ENCODE data around the gene REELD1.

The REELD1 gene

GRCh38 chr4:146224326-146224966 is 10.1 kb downstream of the REELD1 start:
- DNase-seq (ENCODE audit: low read depth in 2 of 2): no peak

DNA sequence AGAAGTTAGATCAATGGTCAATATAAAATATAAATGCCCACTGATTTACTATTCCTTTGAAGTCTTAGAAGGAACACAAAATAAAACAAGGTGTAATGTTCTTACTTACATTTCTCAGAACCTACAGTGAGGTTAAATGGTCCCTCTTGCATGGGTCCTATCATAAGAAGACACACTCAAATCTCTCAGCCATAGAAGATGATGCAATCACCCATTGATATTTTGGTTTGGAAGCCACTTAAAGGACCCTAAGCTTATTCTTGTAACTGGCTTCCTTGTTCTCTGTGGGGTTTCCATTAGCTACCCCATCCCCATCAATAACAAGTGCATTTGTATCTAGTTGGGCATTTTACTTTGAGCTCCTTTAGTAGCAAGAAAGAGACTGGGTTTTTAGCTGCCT is 15.1 kb downstream of the REELD1 start:
- DNase-seq (ENCODE audit: low read depth in 2 of 2): no peak

DNA sequence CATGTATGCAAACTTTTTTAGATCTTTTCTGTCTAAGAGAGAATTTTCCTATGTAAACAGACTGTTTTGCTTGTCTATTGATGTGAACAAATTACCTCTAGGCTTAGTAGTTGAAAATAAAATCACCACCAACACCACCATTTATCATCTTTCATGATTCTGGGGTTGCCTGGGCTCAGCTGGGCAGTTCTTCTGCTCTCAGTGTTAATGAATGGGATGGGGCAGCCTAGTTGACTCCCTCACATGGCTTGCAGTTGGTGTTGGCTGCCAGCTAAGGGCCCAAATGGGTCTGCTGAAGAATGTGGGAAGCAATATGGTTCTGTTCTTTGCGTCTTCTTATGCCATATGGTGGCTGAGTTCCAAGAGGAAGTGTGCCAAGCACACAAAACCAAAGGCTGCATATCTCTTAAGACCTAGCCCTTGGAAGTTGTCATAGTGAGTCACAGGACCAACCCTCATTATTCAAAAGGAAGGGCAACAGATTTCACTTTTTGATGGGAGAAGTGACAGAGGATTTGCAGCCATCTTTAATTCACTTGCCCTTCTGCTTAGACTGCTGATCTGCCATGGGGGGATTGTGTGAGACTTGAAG is 17.9 kb downstream of the REELD1 start:
- no peak for DNase-seq (ENCODE audit: low read depth in 2 of 2)

GRCh38 chr4:146235654-146236177 is 21.4 kb downstream of the REELD1 start:
- no peak for DNase-seq (ENCODE audit: low read depth in 2 of 2)

- DNase-seq (ENCODE audit: low read depth in 2 of 2): no peak
Observed at GRCh38 chr4:146236216-146236615, 21.9 kb downstream of the REELD1 start.

- DNase-seq (ENCODE audit: low read depth in 2 of 2): no peak
Observed at GRCh38 chr4:146237092-146237491, 22.8 kb downstream of the REELD1 start.

- no peak for DNase-seq (ENCODE audit: low read depth in 2 of 2)
Observed at GRCh38 chr4:146238107-146238506, 23.8 kb downstream of the REELD1 start.

GRCh38 chr4:146243141-146243882 is 29.0 kb downstream of the REELD1 start:
- no peak for DNase-seq (ENCODE audit: low read depth in 2 of 2)

DNA sequence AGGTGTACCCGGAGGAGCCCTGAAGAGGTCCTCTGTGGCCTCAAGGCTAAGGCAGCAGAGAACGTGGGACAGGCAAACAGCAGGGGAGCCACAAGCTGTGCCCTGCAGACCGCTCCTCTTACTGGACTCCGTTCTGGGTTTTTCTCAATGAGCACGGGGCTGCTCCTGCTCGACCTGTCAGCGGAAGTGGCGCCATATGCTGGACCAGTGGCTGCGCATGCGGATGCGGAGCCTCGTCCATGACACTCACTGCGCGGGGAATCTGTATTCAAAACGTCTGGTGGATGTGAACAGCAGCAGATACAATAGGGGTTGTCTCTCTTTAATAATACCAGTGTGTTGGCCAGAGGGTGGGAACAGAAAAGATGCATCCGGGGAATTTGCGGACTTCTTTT is 29.5 kb downstream of the REELD1 start:
- DNase-seq (ENCODE audit: low read depth in 2 of 2): no peak

DNA sequence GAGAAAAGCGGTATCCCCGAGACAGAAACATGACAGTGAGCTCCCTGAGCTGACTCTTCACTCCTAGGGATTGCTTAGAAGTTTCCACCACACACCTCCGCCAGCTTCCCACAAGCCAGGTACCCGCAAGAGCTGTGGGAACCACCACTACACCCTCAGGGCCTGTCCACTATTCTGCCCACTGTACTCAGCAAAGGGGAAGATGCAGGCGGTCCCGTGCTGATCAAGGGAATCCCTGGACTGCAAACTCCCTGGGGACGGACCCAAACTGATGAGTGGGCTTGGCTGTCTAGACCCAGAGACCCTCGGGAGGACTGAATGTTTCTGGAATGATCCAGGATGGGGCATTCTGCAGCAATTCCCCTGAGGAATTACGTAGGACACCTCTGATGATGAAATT is 30.2 kb downstream of the REELD1 start:
- DNase-seq (ENCODE audit: low read depth in 2 of 2): no peak

GRCh38 chr4:146245246-146245645 is 30.9 kb downstream of the REELD1 start:
- no peak for DNase-seq (ENCODE audit: low read depth in 2 of 2)

GRCh38 chr4:146245850-146246249 is 31.5 kb downstream of the REELD1 start:
- no peak for DNase-seq (ENCODE audit: low read depth in 2 of 2)

DNA sequence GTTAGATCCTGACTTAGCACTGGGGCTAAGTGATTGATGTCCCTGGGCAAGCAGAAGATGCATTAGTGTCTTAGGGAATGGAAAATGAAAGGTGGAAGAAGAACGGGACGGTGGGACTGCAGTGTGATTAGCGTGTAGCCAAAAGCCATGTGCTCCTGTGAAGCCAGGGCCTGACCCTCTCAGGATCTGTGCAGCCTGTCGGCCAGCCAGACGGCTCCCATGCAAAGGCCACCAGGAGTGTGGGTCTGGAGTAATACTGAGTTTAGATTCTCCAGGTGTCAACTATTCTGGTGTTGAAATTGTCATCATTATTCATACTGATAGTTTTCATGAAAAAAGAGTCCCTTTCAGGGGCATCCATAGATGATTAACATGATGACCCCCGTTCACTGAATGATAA is 32.0 kb downstream of the REELD1 start:
- DNase-seq (ENCODE audit: low read depth in 2 of 2): no peak

- DNase-seq (ENCODE audit: low read depth in 2 of 2): no peak
Observed at GRCh38 chr4:146247356-146247755, 33.0 kb downstream of the REELD1 start.

- no peak for DNase-seq (ENCODE audit: low read depth in 2 of 2)
Observed at GRCh38 chr4:146252969-146253611, 38.8 kb downstream of the REELD1 start.

GRCh38 chr4:146255463-146255862 is 41.1 kb downstream of the REELD1 start:
- DNase-seq (ENCODE audit: low read depth in 2 of 2): peak; percentile 42 to 52

GRCh38 chr4:146255874-146256273 is 41.5 kb downstream of the REELD1 start:
- peak; percentile 76 to 78 for DNase-seq (ENCODE audit: low read depth in 2 of 2)

GRCh38 chr4:146256328-146256727 is 42.0 kb downstream of the REELD1 start:
- no peak for DNase-seq (ENCODE audit: low read depth in 2 of 2)

- DNase-seq (ENCODE audit: low read depth in 2 of 2): no peak
Observed at GRCh38 chr4:146257511-146257910, 43.2 kb downstream of the REELD1 start.

GRCh38 chr4:146260521-146260920 is 46.2 kb downstream of the REELD1 start:
- no peak for DNase-seq (ENCODE audit: low read depth in 2 of 2)

DNA sequence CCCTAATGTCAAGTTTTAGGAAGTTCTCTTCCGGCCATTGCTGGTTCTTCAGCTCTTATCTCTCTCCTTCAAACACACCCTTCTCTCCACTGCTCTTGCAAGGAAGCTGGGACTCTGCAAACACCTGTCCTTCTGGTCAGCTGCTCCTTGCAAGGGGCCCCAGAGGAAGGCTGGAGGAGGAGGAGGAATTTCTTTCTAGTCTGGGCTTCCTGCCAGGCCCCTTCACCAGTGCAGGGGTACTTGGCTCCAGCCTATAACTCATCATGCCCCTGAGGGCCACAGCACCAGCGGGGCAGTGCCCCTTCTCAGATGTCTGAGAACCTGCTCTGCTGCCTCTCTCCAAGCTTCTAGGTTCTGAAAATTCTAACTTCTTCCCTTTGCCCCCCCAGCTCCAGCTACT is 46.7 kb downstream of the REELD1 start:
- no peak for DNase-seq (ENCODE audit: low read depth in 2 of 2)

- DNase-seq (ENCODE audit: low read depth in 2 of 2): no peak
Observed at GRCh38 chr4:146263793-146264192, 49.5 kb downstream of the REELD1 start.

Measured in fibroblast of skin of left quadriceps (primary cell).